HFFc6 (cell line): Measurements from ENCODE around the gene AP2A1. TPM values are rescaled to one million over a fixed set of nuclear protein-coding genes. Genes with fewer than 3 reads are reported as not detected.
"Not testable (repeated sequence)": the region's sequence is repeated elsewhere in the genome, so short reads cannot be mapped to it uniquely, and the experiment has no call there.

Experiments
- DNase-seq: peaks from one replicate; pipeline ENCODE4 v3.0.0-alpha.2; 2018
- H3K27ac Mint-ChIP-seq: 2 replicates; pipeline ENCODE4 v1.8.0; 2020; ENCODE audit warnings: mild to moderate bottlenecking, mixed read lengths
- H3K27me3 Mint-ChIP-seq: 2 replicates; pipeline ENCODE4 v1.8.0; 2021; ENCODE audit warnings: mild to moderate bottlenecking, moderate library complexity, mixed read lengths; ENCODE audit not compliant: insufficient read depth
- H3K36me3 Mint-ChIP-seq: 2 replicates; pipeline ENCODE4 v1.8.0; 2021; ENCODE audit warnings: low read depth, mixed read lengths
- H3K4me1 Mint-ChIP-seq: 2 replicates; pipeline ENCODE4 v1.8.0; 2020; ENCODE audit warnings: low read depth, mixed read lengths
- H3K4me3 Mint-ChIP-seq: 2 replicates; pipeline ENCODE4 v1.8.0; 2020; ENCODE audit warnings: mild to moderate bottlenecking, moderate library complexity, mixed read lengths
- H3K9me3 Mint-ChIP-seq: 2 replicates; pipeline ENCODE4 v1.8.0; 2020; ENCODE audit warnings: mild to moderate bottlenecking, mixed read lengths
- long read RNA-seq: library from polyadenylated mRNA; unstranded; transcript quantifications from one replicate; pipeline ENCODE4 v2.0.0, GENCODE V29; 2019
- total RNA-seq, 6 experiments: library from RNA; stranded (reverse); fragmentation: NEBNext Ultra II Directional; extraction: Animal tissue kit (Norgen Biotek cat#: 25700); gene quantifications; 2 replicates in 1 of 6; 3 replicates in 5 of 6; pipeline ENCODE4 v1.2.3, GENCODE V29; 2021
- TF ChIP-seq, protein P1 (sequence below): fragments of 200-600 bp; sonication (generic); IDR thresholded peaks from 2 replicates; pipeline ENCODE4 v1.5.0; 2021; ENCODE audit warnings: antibody characterized with exemption, mild to moderate bottlenecking

The AP2A1 gene
- total RNA-seq: 100 to 1,000 TPM; 145 to 177 (median 162) TPM
- long read RNA-seq, transcript AP2A1-201 (23 exons, 3,388 nt): major isoform, 11 of 24 reads
- long read RNA-seq, partial matches to known transcripts: 12 of 24 reads
- long read RNA-seq, other reads (novel, unspliced or antisense): 0 of 24 reads

DNA sequence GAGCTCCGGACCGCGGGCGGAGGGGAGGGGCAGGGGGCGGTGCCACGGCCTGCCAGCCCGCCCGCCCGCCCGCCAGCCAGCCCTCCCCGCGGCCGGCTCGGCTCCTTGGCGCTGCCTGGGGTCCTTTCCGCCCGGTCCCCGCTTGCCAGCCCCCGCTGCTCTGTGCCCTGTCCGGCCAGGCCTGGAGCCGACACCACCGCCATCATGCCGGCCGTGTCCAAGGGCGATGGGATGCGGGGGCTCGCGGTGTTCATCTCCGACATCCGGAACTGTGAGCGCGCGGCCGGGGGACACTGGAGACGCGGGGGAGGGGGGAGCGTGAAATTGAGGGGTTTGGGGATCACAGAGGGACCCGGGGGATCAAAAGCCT, at the start of gene AP2A1:
Gene AP2A1, plus strand, starts transcription at position 72 of the 370 bp plus-strand sequence. Its CDS starts 133 bp downstream, at position 205.
- no peak for DNase-seq
- H3K27ac Mint-ChIP-seq: peak within 1 kb of the TSS; percentile 98
- no peaks in the 10 kb centered on the region for H3K9me3 Mint-ChIP-seq

DNA sequence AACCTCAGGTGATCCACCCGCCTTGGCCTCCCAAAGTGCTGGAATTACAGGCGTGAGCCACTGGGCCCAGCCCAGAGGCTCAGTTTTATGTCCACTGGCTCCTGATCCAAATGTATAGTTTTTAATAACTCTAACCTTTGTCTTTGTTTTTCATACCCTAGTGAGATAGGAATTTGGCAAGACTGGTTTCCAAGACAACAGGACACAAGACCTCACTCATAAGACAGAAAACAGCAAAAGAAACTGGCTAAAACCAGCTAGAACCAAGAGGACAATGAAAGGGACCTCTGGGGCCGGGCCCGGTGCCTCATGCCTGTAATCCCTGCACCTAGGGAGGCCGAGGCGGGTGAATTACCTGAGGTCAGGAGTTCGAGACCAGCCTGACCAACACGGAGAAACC, 48.3 kb upstream of the AP2A1 start:
- Mint-ChIP-seq H3K36me3 (no peaks in the 10 kb centered on the region; the same call in 1 of the 2 replicates), H3K27ac (peak overlapping the region; percentile 25; the same call in 1 of the 2 replicates), H3K4me3 (no peak overlapping the region), H3K9me3 (peaks cover 4% of the 10 kb centered on the region; the same call in 1 of the 2 replicates), H3K27me3 (no peaks in the 10 kb centered on the region; the same call in none of the 2 replicates), H3K4me1 (peaks cover 7% of the 10 kb centered on the region)
- DNase-seq: no peak
- TF ChIP-seq, protein P1, sequence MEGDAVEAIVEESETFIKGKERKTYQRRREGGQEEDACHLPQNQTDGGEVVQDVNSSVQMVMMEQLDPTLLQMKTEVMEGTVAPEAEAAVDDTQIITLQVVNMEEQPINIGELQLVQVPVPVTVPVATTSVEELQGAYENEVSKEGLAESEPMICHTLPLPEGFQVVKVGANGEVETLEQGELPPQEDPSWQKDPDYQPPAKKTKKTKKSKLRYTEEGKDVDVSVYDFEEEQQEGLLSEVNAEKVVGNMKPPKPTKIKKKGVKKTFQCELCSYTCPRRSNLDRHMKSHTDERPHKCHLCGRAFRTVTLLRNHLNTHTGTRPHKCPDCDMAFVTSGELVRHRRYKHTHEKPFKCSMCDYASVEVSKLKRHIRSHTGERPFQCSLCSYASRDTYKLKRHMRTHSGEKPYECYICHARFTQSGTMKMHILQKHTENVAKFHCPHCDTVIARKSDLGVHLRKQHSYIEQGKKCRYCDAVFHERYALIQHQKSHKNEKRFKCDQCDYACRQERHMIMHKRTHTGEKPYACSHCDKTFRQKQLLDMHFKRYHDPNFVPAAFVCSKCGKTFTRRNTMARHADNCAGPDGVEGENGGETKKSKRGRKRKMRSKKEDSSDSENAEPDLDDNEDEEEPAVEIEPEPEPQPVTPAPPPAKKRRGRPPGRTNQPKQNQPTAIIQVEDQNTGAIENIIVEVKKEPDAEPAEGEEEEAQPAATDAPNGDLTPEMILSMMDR: no peak

More for the DNA sequence above, at the start of gene AP2A1:
- TF ChIP-seq, protein P1: no peak
- peaks cover 15% of the 10 kb centered on the region; the same call in 1 of the 2 replicates for H3K36me3 Mint-ChIP-seq
- H3K27me3 Mint-ChIP-seq: peaks cover 2% of the 10 kb centered on the region; the same call in 1 of the 2 replicates
- peak within 1 kb of the TSS; percentile 95 for H3K4me3 Mint-ChIP-seq
- peaks cover 34% of the 10 kb centered on the region for H3K4me1 Mint-ChIP-seq

DNA sequence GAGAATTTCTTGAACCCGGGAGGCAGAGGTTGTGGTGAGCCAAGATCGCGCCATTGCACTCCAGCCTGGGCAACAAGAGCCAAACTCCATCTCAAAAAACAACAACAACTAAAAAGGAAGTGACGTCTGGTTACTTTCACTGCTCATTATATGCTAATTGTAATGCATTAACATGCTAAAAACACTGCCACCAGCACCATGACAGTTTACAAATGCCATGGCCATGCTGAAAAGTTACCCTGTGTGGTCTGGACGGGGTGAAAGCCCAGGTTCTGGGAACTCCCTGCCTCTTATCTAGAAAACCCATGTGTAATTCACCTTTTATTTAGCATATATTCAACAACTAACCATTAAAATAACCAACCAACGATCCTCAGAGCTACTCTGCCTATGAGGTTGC, 47.8 kb upstream of the AP2A1 start:
- Mint-ChIP-seq H3K27me3 (no peaks in the 10 kb centered on the region; the same call in none of the 2 replicates), H3K36me3 (no peaks in the 10 kb centered on the region; the same call in 1 of the 2 replicates), H3K4me3 (no peak overlapping the region), H3K4me1 (peaks cover 7% of the 10 kb centered on the region), H3K27ac (no peak overlapping the region), H3K9me3 (peaks cover 5% of the 10 kb centered on the region; the same call in 1 of the 2 replicates)
- TF ChIP-seq, protein P1: no peak
- no peak for DNase-seq

- not testable (repeated sequence) for H3K36me3 Mint-ChIP-seq, H3K4me3 Mint-ChIP-seq, H3K27ac Mint-ChIP-seq, H3K27me3 Mint-ChIP-seq, H3K9me3 Mint-ChIP-seq, DNase-seq
- H3K4me1 Mint-ChIP-seq: peaks cover 11% of the 10 kb centered on the region
Measured at GRCh38 chr19:49719420-49719819, 47.4 kb upstream of the AP2A1 start.

DNA sequence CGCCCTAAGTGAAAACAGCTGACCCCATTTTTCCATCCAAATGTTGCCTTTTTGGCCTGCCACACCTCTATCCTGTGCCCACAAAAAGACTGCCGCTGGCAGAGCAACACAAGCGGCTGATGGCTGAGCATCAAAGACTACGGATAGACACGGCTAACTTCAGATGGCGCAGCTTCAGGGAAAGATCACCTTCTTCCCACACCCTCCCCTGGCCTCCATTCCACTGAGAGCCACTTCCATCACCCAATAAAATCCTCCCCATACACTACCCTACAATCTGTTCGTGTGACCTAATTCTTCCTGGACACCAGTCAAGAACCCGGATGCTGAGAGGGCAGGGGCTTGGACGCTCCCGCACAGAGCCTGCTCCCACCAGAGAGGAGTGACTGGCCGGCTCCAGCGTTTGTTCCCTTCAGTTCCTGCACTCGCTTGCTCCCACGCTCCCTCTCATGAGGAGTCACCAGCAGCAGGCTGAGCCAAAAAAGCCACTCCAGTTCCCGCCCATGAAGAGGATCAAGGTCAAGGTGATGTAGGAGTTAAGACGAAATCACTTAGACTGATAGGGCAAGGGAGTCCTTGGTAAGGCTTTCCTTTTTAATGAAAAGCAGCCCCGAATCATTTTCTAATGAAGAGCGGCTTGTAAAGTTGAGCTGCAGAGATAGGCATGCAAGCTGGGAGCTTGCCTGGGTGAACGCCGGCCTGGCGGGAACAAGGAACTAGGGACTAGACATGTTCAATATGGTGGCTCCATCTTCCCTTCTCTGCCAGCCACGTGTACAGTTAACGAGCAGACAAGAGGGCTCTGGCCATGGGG, 39.4 kb upstream of the AP2A1 start:
- Mint-ChIP-seq H3K27ac (peak overlapping the region; percentile 42), H3K36me3 (no peaks in the 10 kb centered on the region), H3K4me1 (peaks cover 22% of the 10 kb centered on the region), H3K9me3 (peaks cover 5% of the 10 kb centered on the region; the same call in 1 of the 2 replicates), H3K4me3 (peak overlapping the region; percentile 47), H3K27me3 (peaks cover 6% of the 10 kb centered on the region)
- DNase-seq: no peak
- TF ChIP-seq, protein P1: no peak

GRCh38 chr19:49730166-49730565, 36.6 kb upstream of the AP2A1 start:
- Mint-ChIP-seq H3K27ac (no peak overlapping the region), H3K27me3 (peaks cover 6% of the 10 kb centered on the region), H3K4me3 (no peak overlapping the region), H3K36me3 (no peaks in the 10 kb centered on the region), H3K4me1 (peaks cover 13% of the 10 kb centered on the region), H3K9me3 (no peaks in the 10 kb centered on the region)
- TF ChIP-seq, protein P1: no peak
- DNase-seq: no peak
